HG03460 (cell line): Measurements from ENCODE around the gene MN1.
"Not testable (repeated sequence)": the region's sequence is repeated elsewhere in the genome, so short reads cannot be mapped to it uniquely, and the experiment has no call there.

Experiments used
- ATAC-seq: cut with Tn5 transposase; IDR thresholded peaks from one replicate; pipeline ENCODE4 v1.9.1; 2021; ENCODE audit not compliant: unreplicated experiment

The MN1 gene

DNA sequence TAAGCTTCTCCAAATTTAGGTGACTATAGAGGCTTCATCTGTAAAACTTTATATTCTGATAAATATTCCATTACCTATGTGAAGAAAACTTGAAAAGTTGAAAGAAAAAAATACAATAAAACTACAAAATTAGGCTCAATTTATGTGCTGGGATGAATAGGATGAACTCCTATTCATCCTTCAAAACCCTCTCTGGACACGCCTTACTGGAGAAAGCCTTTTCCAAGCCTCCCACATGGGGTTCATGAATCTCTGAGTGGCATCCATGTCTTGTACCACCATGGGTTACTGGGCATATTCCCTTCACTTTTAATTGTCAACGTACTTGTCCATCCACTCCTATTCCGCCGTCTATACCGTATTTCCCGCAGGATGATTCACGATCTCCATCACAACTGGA, 55.7 kb downstream of the MN1 start:
- no peak for ATAC-seq

DNA sequence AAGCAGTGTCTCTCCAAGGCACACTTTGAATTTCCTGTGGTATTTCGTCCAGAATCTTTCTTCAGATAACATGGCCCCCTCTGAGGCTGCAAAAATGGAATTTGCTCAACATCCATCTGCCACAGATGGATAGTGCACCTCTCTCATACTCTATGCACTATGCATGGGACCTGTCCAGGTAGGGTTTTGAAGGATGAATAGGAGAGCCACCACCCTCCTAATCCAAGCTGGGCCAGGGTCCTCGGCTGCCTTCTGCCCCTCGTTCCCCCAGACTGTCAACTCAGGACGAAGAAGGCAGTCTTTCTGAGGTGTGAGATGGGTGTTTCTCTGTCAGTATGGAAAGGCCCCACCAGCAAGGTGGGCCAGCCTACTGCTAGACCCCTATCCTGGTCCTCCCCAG, 56.4 kb downstream of the MN1 start:
- ATAC-seq = no peak

DNA sequence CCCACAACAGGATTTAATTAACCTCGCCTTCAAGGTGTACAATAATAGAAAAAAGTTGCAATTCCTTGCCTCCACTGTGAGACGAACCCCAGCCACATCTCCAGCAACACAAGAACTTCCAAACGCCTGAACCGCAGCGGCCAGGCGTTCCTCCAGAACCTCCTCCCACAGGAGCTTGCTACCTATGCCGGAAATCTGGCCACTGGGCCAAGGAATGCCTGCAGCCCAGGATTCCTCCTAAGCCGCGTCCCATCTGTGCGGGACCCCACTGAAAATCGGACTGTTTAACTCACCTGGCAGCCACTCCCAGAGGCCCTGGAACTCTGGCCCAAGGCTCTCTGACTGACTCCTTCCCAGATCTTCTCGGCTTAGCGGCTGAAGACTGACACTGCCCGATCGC, 57.5 kb downstream of the MN1 start:
- ATAC-seq = not testable (repeated sequence)

DNA sequence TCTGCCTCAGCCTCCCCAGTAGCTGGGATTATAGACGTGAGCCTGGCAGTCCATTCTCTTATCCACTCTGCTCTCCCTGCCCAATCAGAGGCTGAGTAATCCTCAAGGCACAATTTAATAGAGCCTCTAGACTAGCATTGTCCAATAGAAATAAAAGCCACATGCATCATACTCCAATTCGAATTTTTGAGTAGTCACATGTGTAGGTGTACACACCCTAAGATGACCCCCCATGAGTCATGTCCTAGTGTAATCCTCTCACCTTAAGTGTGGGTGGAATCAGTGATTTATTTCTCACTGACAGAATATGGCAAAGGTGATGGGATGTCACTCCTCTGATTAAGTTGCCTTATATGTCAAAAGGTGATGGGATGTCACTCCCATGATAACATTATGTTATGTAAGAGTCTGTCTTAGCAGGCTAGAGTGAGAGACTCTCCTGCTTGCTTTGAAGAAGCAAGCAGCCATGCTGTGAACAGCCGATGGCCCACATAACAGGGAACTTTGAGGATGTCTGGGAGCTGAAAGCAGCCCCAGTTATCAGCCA, 61.3 kb downstream of the MN1 start:
- no peak for ATAC-seq

DNA sequence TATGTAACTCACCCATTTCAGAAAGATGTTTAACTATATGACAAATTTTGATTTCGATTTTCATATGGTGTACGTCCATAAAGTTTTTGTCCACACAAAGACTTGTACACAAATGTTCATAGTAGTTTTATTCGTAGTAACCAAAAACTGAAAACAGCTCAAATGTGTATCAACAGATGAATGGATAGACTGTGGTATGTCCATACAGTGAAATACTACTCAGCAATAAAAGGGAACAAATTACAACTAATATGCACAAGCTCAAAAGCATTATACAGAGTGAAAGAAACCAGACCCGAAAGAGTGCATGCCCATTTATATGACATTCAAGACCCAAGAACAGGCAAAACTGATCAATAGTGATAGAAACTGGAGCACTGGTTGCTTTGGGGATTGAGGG, 64.0 kb downstream of the MN1 start:
- no peak for ATAC-seq

DNA sequence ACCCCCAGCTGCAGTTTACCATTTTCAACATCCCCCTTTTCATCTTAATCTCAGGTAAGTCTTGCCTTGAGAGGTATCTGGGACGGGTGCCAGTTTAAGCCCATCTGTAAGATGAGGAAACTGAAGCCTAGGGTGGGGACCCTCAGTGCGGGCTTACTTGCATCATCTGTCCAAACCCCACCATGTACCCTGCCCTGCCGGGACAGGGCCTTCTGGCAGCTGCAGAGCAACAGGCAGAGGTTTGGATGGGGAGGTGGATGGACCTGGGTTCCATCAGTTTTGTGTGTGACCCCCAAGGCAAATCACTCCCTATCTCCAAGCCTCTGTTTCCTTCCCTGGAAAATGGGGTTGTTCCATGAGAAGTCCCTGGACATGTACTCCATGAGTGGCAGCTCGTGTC, 67.5 kb downstream of the MN1 start:
- no peak for ATAC-seq

DNA sequence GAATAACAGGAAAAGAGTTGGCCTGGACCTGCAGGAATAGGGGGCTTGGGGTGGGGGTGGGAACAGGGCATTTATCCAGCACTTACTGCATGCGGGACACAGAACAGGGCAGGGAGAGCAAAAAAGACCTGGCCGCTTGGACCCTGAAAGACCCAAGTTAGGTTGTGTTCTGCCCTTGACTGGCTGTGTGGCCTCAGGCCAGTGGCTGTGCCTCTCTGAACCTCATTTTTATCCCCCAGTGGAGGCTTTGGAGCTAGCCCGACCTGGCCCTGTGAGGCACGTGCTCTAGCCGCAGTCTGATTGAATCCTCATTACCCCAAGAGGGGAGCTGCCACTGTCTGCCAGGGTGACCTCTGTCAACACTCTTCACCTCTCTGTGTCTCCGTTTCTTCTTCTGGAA, 68.7 kb downstream of the MN1 start:
- no peak for ATAC-seq

DNA sequence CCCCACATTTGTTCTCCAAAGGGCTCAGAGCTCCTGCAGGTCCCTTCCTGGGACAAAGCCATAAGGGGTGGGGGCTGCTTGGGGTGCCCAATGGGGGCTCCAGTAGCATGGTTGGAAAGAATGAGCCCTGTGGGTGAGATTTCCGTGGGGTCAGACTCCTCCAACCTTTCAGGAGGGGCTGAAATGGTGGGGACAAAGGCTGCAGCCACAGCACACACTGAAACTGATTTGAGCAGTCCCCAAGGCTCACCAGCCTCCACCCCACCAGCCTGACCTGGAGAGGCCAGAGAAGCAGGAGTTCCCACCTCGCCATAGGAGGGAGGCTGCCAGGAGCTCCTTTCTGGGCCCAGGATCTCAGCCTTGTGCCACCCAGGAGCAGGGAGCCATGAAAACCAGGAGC, 69.2 kb downstream of the MN1 start:
- no peak for ATAC-seq

DNA sequence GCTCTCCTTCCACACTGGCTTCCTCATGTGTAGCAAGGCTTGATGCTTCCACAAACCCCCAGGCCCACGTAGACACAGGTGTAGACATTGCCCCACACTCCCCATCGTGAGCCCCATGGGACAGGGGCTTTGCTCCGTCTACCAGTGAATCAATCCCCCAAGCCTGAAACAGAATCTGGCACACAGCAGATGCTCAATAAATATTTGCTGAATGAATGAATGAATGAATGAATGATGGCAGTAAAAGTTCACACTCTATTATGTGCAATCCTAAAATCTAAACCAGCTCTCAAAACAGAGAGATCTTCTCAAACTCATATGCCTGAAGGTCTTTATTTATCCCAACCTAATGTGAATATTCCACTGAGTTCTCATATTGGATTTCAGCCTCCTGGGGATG, 69.9 kb downstream of the MN1 start:
- no peak for ATAC-seq

DNA sequence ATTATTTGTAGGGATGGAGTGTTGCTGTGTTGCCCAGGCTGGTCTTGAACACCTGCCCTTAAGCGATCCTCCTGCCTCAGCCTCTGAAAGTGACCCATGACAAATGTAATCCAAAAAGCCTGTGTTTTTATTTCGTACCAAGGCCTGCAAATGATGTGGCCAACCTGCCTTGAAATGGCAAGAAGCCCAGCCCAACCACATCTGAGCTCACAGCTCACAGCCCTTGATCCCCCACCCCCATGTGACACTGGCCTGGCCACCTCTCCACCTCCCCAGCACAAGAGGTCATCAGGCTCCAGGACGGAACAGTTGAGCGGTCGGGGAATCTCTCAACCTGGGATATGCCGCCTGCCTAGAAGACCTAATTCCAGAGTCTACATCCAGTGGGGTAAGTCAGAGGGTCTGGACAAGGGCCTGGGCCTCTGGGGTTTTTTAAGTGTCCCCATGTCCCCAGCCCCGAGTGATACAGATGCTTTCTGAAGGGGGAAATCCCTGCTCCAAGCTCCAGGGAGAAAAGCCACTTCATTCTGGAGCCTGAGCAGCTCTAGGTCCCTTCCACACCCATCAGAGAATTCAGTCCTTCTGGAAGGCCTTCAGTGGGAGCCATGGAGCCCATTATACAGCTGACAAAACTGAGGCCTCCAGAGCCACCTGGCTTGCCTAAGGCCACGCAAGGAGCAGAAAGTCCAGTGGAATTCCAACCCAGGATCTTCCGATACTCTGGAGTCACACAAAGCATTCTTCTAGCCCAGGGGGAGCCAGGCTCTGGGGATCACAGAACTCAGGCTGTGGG, 70.7 kb downstream of the MN1 start:
- no peak for ATAC-seq

DNA sequence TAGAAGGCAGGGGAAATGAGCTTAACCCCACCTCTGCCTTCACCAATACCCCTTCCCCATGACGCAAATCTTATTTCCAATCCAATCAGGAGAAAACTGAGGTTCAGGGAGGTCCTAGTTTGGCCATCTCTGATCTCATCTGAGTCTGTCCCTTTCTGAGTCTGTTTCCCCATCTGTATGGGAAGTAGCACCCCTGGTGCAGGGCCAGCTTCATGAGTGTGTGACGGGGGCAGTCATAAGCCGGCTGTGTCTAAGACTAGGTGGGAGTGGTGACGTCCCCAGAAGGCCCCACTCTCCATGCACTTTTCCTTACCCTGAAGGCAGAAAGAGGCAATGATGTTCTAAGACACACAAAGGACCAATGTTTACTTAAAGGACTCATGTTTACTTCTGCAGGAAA, 72.3 kb downstream of the MN1 start:
- no peak for ATAC-seq

DNA sequence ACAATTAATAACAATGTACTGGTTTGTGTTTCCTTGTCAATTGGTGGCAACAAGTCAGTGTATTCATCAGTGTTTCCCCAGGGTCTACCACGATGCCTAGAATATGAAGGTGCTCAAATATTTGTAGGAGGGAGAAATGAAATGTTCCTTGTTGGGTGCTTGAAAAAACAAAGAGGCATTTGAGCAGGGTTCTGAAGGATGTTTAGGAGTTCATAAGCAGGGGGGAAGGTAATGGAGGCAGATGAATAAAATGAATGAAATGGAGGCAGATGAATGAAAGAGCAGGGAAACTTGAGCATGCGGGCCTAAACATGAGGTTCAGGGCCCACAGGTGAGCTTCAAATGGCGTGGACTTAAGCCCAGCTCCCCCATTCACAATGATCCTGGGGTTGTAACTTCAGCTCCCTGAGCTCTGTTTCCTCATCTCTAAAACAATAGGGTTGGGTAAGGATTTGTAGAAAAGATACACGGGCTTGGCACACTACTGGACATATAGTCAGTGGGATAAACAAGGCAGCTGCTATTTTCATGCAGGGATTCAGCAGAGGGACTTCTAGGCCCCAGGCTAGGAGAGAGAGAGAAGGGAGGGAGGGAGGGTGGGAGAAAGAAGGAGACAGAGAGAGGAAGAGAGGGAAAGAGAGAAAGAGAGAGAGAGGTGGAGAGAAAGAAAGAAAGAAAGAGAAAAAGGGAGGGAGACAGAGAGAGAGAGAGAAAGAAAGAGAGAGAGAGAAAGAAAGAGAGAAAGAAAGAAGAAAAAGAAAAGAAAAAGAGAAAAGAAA, 73.7 kb downstream of the MN1 start:
- no peak for ATAC-seq

DNA sequence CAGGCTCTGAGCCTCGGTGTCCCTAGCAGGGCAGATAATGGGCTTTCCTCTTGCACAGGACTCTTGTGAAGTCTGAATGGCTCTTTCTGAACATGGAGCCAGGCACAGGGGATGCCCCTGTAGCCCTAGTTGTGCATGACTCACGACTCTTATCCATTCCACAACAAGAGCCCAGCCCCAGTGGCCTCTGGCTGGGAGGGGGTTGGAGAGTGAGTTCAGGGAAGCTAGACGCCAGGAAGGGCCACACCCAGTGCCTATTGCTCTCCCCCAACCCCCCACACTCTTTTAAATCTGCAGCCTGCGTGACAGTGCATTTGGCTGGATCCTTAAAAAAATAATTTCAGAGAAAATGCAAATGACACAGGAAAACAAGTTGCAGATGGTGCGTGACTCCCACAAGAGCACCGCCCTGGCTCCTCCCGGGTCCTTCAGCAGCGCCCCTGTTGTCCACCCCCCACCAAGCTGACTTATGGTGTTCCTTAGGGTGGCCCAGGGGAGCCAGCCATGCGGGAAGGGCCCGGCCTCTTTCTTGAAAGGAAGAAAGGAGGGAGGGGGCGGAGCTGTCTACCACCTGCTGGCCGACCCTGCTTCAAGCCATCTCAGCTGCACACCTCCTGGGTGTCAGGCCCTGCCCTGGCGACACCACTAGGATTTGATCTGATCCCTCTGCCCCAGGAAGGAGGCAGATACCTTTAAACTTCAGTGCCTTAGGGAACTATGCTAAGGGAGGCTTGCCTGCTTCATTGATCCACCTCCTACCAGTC, 74.7 kb downstream of the MN1 start:
- no peak for ATAC-seq

DNA sequence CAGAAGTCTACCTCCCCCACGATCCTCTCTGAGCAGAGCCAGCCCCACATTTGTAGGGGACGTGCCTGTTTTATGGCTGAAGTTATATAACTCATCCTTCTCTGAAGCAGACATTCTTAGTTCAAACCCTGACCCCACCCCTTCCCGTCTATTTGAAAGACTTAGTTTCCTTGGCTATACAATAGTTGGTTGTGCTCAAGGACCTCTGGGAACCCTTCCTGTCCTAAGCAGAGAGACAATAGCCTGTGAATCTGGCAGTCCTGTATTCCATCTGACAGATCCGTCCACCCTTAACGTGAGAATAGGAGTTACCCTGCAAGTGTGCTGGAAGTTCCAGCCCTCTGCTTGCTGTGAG, 75.2 kb downstream of the MN1 start:
- no peak for ATAC-seq

DNA sequence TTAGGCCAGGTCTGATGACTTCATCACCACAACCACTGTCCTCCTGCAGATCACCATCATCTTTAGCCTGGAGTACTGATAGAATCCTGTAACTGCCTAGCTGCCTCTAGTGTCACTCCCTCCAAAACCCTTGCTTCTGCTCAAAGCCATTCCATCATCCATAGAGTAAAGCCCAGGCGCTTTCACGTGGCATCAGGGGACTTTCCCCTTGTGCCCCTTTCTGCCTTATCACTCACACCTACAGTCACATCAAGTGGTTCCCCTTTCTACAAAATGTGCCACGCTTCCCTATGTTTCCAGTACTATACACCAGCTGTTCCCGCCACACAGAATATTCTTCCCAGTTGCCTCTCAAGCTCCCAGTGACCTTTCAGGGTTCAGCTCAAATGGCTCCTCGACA, 75.9 kb downstream of the MN1 start:
- ATAC-seq = no peak

DNA sequence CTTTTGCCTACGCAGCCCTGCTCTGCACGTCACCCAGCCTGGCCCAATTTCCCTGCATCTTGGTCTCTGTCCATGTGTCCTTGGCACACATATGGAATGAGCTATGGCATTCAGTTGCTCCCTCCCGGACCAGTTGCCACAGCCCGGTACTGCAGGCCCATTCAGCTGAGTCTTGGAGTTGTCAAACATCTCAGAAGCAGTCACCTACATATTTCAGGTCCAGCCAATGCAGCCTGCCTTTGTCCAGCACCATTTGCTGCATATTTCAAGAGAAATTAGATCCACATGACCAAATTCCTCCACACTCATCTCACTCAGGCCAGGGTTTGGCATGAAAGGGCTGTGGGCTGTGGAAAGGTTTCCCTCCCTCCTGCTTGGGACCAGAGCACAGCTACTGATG, 76.8 kb downstream of the MN1 start:
- ATAC-seq = no peak

DNA sequence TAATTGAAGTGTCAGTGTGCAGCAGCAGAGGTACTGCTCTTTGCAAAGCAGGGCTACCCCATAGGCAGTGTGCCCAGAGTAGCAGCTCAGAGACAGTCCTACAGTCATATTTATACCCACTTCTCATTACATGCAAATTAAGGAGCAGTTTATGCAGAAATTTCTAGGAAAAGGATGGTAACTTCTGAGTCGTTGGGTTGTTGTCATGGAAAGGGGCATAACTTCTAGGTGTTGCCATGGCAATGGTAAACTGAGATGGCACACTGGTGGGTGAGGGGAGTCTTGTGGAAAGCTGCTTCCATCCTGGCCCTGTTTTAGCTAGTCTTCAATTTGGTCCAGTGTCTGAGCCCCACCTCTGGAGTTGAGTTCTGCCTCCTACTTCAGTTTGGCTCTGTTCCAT, 77.4 kb downstream of the MN1 start:
- ATAC-seq = no peak

DNA sequence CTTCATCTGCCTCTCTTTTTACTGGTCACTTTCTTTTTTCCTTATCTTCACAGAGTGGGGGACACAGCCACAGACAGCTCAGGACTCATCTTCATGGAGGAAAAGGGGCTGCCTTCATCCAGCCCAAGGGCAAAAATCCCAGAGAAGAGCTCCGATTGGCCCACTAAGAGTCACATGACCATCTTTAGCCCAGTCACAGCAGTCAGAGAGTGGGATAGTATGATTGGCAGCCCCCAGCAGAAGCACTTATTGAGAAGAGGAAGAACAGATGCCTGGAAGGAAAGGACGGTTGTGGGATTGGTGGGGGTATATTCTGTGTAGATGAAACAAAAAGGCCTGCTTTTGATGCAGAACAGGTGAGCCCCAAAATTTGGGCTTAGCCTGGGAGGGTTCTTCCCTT, 77.8 kb downstream of the MN1 start:
- no peak for ATAC-seq

DNA sequence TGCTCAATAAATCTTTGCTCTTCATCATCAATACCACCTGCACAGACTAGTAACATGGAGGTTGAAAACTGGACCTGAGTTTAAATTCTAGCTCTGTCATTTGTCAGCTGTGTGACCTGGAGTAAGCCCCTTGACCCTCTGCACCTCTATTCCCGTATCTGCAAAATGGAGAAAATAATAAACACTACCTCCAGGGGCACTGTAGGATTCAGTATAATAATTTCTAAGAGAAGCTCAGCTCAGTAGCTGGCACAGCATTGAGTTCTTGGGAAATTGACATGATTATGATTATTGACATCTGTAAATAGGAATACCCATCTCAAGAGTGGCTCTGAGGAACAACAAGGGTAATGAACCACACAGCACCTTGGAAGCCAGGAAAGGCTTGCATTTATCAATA, 78.4 kb downstream of the MN1 start:
- ATAC-seq = no peak

DNA sequence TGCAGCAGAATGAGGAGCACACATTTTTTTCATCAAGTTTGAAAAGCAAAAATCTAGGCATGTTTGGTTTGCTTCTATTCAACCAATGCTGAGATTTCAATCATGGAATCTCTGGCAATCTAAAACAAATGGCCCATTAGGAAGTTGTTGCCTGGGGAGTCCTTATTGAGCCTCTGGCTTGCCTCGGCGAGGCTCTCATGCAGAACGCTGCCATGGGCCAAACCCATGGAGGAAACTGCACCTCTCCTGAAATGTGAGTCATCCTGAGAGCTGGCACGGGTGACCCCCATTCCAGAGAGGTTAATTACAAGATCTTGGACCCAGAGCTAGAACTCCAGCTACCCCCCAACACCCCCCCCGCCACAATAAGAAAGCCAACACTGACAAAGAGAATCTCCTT, 80.7 kb downstream of the MN1 start:
- ATAC-seq = no peak

DNA sequence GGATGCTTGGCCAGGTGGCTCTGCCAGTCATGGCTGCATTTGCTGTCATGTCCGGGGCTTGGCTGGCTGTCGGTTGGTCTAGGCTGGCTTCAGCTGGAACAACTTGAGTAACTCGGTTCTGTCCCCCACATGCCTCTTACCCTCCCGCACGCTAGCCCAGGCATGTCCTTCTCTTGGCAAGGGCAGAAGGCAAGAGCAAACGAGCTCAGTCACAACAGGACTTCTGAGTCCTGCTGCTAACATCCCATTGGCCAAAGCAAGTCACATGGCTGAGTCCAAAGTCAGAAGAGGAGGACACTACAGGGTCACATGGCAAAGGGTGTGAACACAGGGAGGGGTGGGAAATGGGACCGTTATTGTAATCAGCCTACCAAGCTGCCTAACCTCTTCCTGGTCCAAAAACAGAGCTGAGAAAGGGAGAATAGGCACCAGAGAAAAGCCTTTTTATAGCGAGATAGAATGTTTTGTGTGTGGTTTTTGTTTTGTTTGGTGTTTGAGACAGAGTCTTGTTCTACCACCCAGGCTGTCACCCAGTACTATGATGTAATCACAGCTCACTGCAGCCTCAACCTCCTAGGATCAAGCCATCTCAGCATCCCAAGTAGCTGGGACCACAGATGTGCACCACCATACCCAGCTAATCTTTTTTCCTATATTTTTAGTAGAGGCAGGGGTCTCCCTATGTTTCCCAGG, 81.9 kb downstream of the MN1 start:
- ATAC-seq = no peak
